Measurements from ENCODE around the gene SH3PXD2A.

SH3PXD2A gene

GRCh38 chr10:103855424-103855823 lies at the start of gene SH3PXD2A:
Gene SH3PXD2A, minus strand, starts transcription at chr10:103855576. Its CDS starts 310 bp downstream, at chr10:103855266.
- DNase-seq (ENCODE audit: low read depth in 2 of 2): no peak

GRCh38 chr10:103901299-103901698 lies 45.9 kb upstream of the SH3PXD2A start:
- no peak for DNase-seq (ENCODE audit: low read depth in 2 of 2)

- no peak for DNase-seq (ENCODE audit: low read depth in 2 of 2)
Measured at GRCh38 chr10:103899312-103899711, 43.9 kb upstream of the SH3PXD2A start.

- no peak for DNase-seq (ENCODE audit: low read depth in 2 of 2)
Measured at GRCh38 chr10:103897241-103897774, 41.9 kb upstream of the SH3PXD2A start.

GRCh38 chr10:103896225-103896624 lies 40.8 kb upstream of the SH3PXD2A start:
- DNase-seq (ENCODE audit: low read depth in 2 of 2): no peak

GRCh38 chr10:103895411-103896186 lies 40.2 kb upstream of the SH3PXD2A start:
- no peak for DNase-seq (ENCODE audit: low read depth in 2 of 2)

GRCh38 chr10:103894441-103894864 lies 39.1 kb upstream of the SH3PXD2A start:
- no peak for DNase-seq (ENCODE audit: low read depth in 2 of 2)

GRCh38 chr10:103893817-103894216 lies 38.4 kb upstream of the SH3PXD2A start:
- DNase-seq (ENCODE audit: low read depth in 2 of 2): no peak

GRCh38 chr10:103892181-103892580 lies 36.8 kb upstream of the SH3PXD2A start:
- DNase-seq (ENCODE audit: low read depth in 2 of 2): no peak

GRCh38 chr10:103890688-103891087 lies 35.3 kb upstream of the SH3PXD2A start:
- no peak for DNase-seq (ENCODE audit: low read depth in 2 of 2)

- DNase-seq (ENCODE audit: low read depth in 2 of 2): no peak
Measured at GRCh38 chr10:103890194-103890658, 34.9 kb upstream of the SH3PXD2A start.

- DNase-seq (ENCODE audit: low read depth in 2 of 2): no peak
Measured at GRCh38 chr10:103889121-103889720, 33.8 kb upstream of the SH3PXD2A start.

- DNase-seq (ENCODE audit: low read depth in 2 of 2): no peak
Measured at GRCh38 chr10:103888113-103888841, 32.9 kb upstream of the SH3PXD2A start.

GRCh38 chr10:103885617-103886016 lies 30.2 kb upstream of the SH3PXD2A start:
- DNase-seq (ENCODE audit: low read depth in 2 of 2): no peak

- DNase-seq (ENCODE audit: low read depth in 2 of 2): no peak
Measured at GRCh38 chr10:103884681-103885139, 29.3 kb upstream of the SH3PXD2A start.

GRCh38 chr10:103882285-103883007 lies 27.1 kb upstream of the SH3PXD2A start:
- DNase-seq (ENCODE audit: low read depth in 2 of 2): no peak

GRCh38 chr10:103881416-103882284 lies 26.3 kb upstream of the SH3PXD2A start:
- no peak for DNase-seq (ENCODE audit: low read depth in 2 of 2)

GRCh38 chr10:103879831-103880230 lies 24.5 kb upstream of the SH3PXD2A start:
- no peak for DNase-seq (ENCODE audit: low read depth in 2 of 2)

GRCh38 chr10:103879409-103879808 lies 24.0 kb upstream of the SH3PXD2A start:
- DNase-seq (ENCODE audit: low read depth in 2 of 2): no peak

- DNase-seq (ENCODE audit: low read depth in 2 of 2): no peak
Measured at GRCh38 chr10:103877861-103878260, 22.5 kb upstream of the SH3PXD2A start.
